ENCODE results near the gene PTDSS2.

GRCh38 chr11:539971-540481 is 89.9 kb downstream of the PTDSS2 start:
- TF ChIP-seq CTCF (IDR thresholded peaks at IDR 0.05; ENCODE audit: insufficient read depth, low read depth, low read length) (no peak), EZH2 (IDR thresholded peaks at IDR 0.05; ENCODE audit: insufficient read depth, low read length) (no peak)

Measured in astrocyte (in vitro differentiated cells and primary cell).